Measurements from ENCODE around the gene CASKIN1.
"Not testable (repeated sequence)": the region's sequence is repeated elsewhere in the genome, so short reads cannot be mapped to it uniquely, and the experiment has no call there.

The CASKIN1 gene

GRCh38 chr16:2242598-2242997, 46.2 kb upstream of the CASKIN1 start:
- Histone ChIP-seq H3K4me2 (ENCODE audit: low read length) (no peak overlapping the region), H3K9me2 (ENCODE audit: low read depth, low read length) (no peaks in the 10 kb centered on the region), H3K27me3 (ENCODE audit: insufficient read depth, low read length) (no peaks in the 10 kb centered on the region), H3K4me1 (ENCODE audit: insufficient read depth, low read length, severe bottlenecking) (no peaks in the 10 kb centered on the region), H3K4me3 (ENCODE audit: low read depth, low read length, poor library complexity, severe bottlenecking) (no peak overlapping the region), H3K36me3 (ENCODE audit: insufficient read depth, low read length) (peaks cover 64% of the 10 kb centered on the region), H3K9me3 (ENCODE audit: low read length) (no peaks in the 10 kb centered on the region), H3F3A (ENCODE audit: insufficient read depth, low read length) (no peaks in the 10 kb centered on the region), H3K9ac (ENCODE audit: low read length) (no peak overlapping the region), H4K20me1 (ENCODE audit: insufficient read depth, low read length) (no peaks in the 10 kb centered on the region), H2AFZ (ENCODE audit: low read length) (no peak overlapping the region), H3K79me2 (ENCODE audit: insufficient read depth, low read length) (no peaks in the 10 kb centered on the region), H3K27ac (ENCODE audit: low read depth, low read length, poor library complexity, severe bottlenecking) (no peak overlapping the region)
- TF ChIP-seq EZH2 (IDR thresholded peaks at IDR 0.05; ENCODE audit: borderline replicate concordance, low read length) (no peak), CTCF (IDR thresholded peaks at IDR 0.05; ENCODE audit: low read length) (no peak)

DNA sequence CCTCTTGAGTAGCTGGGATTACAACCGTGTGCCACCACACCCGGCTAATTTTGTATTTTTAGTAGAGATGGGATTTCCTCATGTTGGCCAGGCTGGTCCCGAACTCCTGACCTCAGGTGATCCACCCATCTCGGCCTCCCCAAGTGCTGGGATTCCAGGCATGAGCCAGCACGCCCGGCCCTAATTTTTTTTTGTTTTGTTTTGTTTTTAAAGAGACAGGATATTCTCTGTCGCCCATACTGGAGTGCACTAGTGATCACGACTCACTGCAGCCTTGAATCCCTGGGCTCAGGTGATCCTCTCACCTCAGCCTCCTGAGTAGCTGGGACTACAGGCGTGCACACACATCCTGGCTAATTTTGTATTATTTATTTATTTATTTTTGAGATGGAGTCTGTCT, 43.9 kb upstream of the CASKIN1 start:
- not testable (repeated sequence) for H3K4me1 ChIP-seq (ENCODE audit: insufficient read depth, low read length, severe bottlenecking)

DNA sequence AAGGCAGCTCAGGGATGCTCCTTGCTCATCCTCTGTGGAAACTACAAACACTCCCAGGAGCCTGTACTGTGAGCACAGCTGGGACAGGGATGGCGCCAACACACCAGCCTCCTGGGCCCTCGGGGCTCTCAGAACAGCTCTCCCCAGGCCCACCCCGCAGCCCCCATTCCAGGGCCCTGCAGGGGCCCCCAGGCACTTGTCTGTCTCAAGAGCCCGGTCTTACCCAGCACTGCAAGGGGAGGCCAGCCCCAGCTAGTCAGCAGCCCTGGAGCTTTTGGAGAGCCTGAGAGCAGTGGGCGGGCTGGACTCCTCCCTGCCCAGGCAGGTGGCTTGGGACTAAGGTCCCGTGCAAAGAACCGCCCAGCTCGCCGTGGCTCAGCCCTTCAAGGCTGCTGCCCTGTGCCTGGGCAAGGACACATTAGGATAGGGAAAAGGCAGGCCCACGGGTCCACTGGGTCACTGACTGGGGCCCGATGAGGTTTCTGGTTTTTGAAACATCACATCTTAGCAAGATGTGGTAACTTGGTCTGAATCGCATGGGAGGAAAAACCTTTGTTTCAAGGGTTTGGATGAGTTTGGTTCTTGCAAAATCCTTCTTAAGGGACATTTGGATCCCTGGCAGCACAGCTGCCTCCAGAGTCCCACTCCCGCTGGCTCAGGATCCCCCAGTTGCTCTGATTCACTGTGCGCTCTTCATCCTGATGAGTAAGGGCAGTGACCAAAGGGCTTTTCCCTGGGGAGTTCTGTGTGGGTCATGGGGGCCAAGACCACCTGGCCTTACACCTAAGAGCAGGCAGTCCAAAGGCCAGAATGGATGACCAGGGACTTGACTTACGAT, 42.7 kb upstream of the CASKIN1 start:
- Histone ChIP-seq H3K4me2 (ENCODE audit: low read length) (no peak overlapping the region), H3K27ac (ENCODE audit: low read depth, low read length, poor library complexity, severe bottlenecking) (no peak overlapping the region), H3K27me3 (ENCODE audit: insufficient read depth, low read length) (no peaks in the 10 kb centered on the region), H3K36me3 (ENCODE audit: insufficient read depth, low read length) (peaks cover 71% of the 10 kb centered on the region), H4K20me1 (ENCODE audit: insufficient read depth, low read length) (no peaks in the 10 kb centered on the region), H3K4me3 (ENCODE audit: low read depth, low read length, poor library complexity, severe bottlenecking) (no peak overlapping the region), H3K9me3 (ENCODE audit: low read length) (no peaks in the 10 kb centered on the region), H3K9ac (ENCODE audit: low read length) (no peak overlapping the region), H3K9me2 (ENCODE audit: low read depth, low read length) (no peaks in the 10 kb centered on the region), H2AFZ (ENCODE audit: low read length) (no peak overlapping the region), H3K4me1 (ENCODE audit: insufficient read depth, low read length, severe bottlenecking) (no peaks in the 10 kb centered on the region), H3K79me2 (ENCODE audit: insufficient read depth, low read length) (no peaks in the 10 kb centered on the region), H3F3A (ENCODE audit: insufficient read depth, low read length) (0 out of 2 replicates have a peak, but pooled peaks cover 3% of the 10 kb centered on the region)
- TF ChIP-seq CTCF (IDR thresholded peaks at IDR 0.05; ENCODE audit: low read length) (no peak), EZH2 (IDR thresholded peaks at IDR 0.05; ENCODE audit: borderline replicate concordance, low read length) (no peak)

More for the DNA sequence above, 43.9 kb upstream of the CASKIN1 start:
- not testable (repeated sequence) for H3K79me2 ChIP-seq (ENCODE audit: insufficient read depth, low read length); H3K9me2 ChIP-seq (ENCODE audit: low read depth, low read length); H3K4me2 ChIP-seq (ENCODE audit: low read length); H3K27me3 ChIP-seq (ENCODE audit: insufficient read depth, low read length); H3K27ac ChIP-seq (ENCODE audit: low read depth, low read length, poor library complexity, severe bottlenecking); H4K20me1 ChIP-seq (ENCODE audit: insufficient read depth, low read length); H3K9me3 ChIP-seq (ENCODE audit: low read length); H3K4me3 ChIP-seq (ENCODE audit: low read depth, low read length, poor library complexity, severe bottlenecking); H3K9ac ChIP-seq (ENCODE audit: low read length); H2AFZ ChIP-seq (ENCODE audit: low read length); H3F3A ChIP-seq (ENCODE audit: insufficient read depth, low read length)
- H3K36me3 ChIP-seq (ENCODE audit: insufficient read depth, low read length) = peaks cover 70% of the 10 kb centered on the region
